Lower leg skin (tissue), 3 donors: ENCODE data around the gene SLC5A6.

Experiments
- CTCF ChIP-seq, 3 donors: fragments of 450-650 bp; IDR thresholded peaks; one replicate each; pipeline ENCODE4 v1.5.1; 2016; ENCODE audit warnings: antibody characterized with exemption in 3 of 3, mild to moderate bottlenecking in 3 of 3, moderate library complexity in 2 of 3
- POLR2A ChIP-seq, 2 donors: fragments of 450-650 bp; IDR thresholded peaks; one replicate each; pipeline ENCODE4 v1.6.1; 2016 to 2017; ENCODE audit warnings: antibody characterized with exemption in 2 of 2, mild to moderate bottlenecking in 1 of 2, moderate library complexity in 1 of 2

- TF ChIP-seq CTCF (IDR thresholded peaks at IDR 0.05) (no peak), POLR2A (IDR thresholded peaks at IDR 0.05) (no peak)
Observed at GRCh38 chr2:27155069-27155520, 57.0 kb downstream of the SLC5A6 start.
